Activated CD8-positive, alpha-beta memory T cell treated with anti-CD3 and anti-CD28 coated beads, Interleukin-2, amount 50 U/mL, for 1 hour (primary cell): ENCODE results near the gene USP53.
"Not testable (repeated sequence)": the region's sequence is repeated elsewhere in the genome, so short reads cannot be mapped to it uniquely, and the experiment has no call there.

Source experiments
- DNase-seq: peaks from one replicate; pipeline ENCODE4 v3.0.0-alpha.2; 2020; ENCODE audit errors: extremely low read depth

Gene USP53

GRCh38 chr4:119271361-119272085, 59.0 kb downstream of the USP53 start:
- DNase-seq: no peak

- DNase-seq: not testable (repeated sequence)
These were observed 67.0 kb downstream of the USP53 start for GRCh38 chr4:119279541-119279940.

- not testable (repeated sequence) for DNase-seq
These were observed 67.4 kb downstream of the USP53 start for GRCh38 chr4:119279945-119280344.

GRCh38 chr4:119281393-119281792, 68.9 kb downstream of the USP53 start:
- DNase-seq: no peak

GRCh38 chr4:119284876-119285780, 72.6 kb downstream of the USP53 start:
- no peak for DNase-seq

GRCh38 chr4:119286377-119287002, 74.0 kb downstream of the USP53 start:
- DNase-seq: peak; percentile 7

- no peak for DNase-seq
These were observed 76.8 kb downstream of the USP53 start for GRCh38 chr4:119289313-119289712.

- no peak for DNase-seq
These were observed 78.1 kb downstream of the USP53 start for GRCh38 chr4:119290598-119290997.

GRCh38 chr4:119296356-119296755, 83.8 kb downstream of the USP53 start:
- DNase-seq: no peak

GRCh38 chr4:119297795-119298194, 85.3 kb downstream of the USP53 start:
- DNase-seq: no peak

GRCh38 chr4:119299260-119299671, 86.8 kb downstream of the USP53 start:
- no peak for DNase-seq

GRCh38 chr4:119299741-119300100, 87.2 kb downstream of the USP53 start:
- no peak for DNase-seq

GRCh38 chr4:119300101-119300978, 87.8 kb downstream of the USP53 start:
- DNase-seq: peak; percentile 69

- no peak for DNase-seq
These were observed 89.7 kb downstream of the USP53 start for GRCh38 chr4:119302073-119302832.

- DNase-seq: no peak
These were observed 91.2 kb downstream of the USP53 start for GRCh38 chr4:119303587-119304305.

- no peak for DNase-seq
These were observed 91.9 kb downstream of the USP53 start for GRCh38 chr4:119304431-119304830.

- no peak for DNase-seq
These were observed 95.1 kb downstream of the USP53 start for GRCh38 chr4:119307606-119308005.

GRCh38 chr4:119310826-119311225, 98.3 kb downstream of the USP53 start:
- no peak for DNase-seq

- no peak for DNase-seq
These were observed 100.7 kb downstream of the USP53 start for GRCh38 chr4:119313237-119313636.

GRCh38 chr4:119314356-119314755, 101.8 kb downstream of the USP53 start:
- DNase-seq: peak; percentile 4
